GM21825 (cell line): ENCODE data around the gene LAD1.

Experiments
- ATAC-seq: cut with Tn5 transposase; IDR thresholded peaks from one replicate; pipeline ENCODE4 v1.9.1; 2021; ENCODE audit warnings: mild to moderate bottlenecking, moderate library complexity; ENCODE audit not compliant: unreplicated experiment

LAD1 gene

GRCh38 chr1:201394591-201394990, 4.5 kb downstream of the LAD1 start:
- ATAC-seq, result no peak

- no peak for ATAC-seq
Measured at GRCh38 chr1:201393076-201393475, 6.0 kb downstream of the LAD1 start.

- ATAC-seq, result no peak
Measured at GRCh38 chr1:201391651-201392511, 7.2 kb downstream of the LAD1 start.

- no peak for ATAC-seq
Measured at GRCh38 chr1:201391225-201391624, 7.9 kb downstream of the LAD1 start.

- no peak for ATAC-seq
Measured at GRCh38 chr1:201389051-201389450, 10.1 kb downstream of the LAD1 start.

- ATAC-seq, result no peak
Measured at GRCh38 chr1:201386208-201386607, 12.9 kb downstream of the LAD1 start.

- no peak for ATAC-seq
Measured at GRCh38 chr1:201385299-201385891, 13.7 kb downstream of the LAD1 start.

- ATAC-seq, result no peak
Measured at GRCh38 chr1:201384406-201384782, 14.7 kb downstream of the LAD1 start.

GRCh38 chr1:201383647-201384405, 15.3 kb downstream of the LAD1 start:
- no peak for ATAC-seq

GRCh38 chr1:201381130-201381529, 18.0 kb downstream of the LAD1 start:
- no peak for ATAC-seq

GRCh38 chr1:201379733-201380242, 19.3 kb downstream of the LAD1 start:
- no peak for ATAC-seq

- ATAC-seq, result no peak
Measured at GRCh38 chr1:201378804-201379203, 20.3 kb downstream of the LAD1 start.

GRCh38 chr1:201377611-201378092, 21.5 kb downstream of the LAD1 start, which contains the start of gene TNNT2:
TNNT2 (minus strand) TSS chr1:201377680; CDS start chr1:201373254, 4,426 bp downstream.
- ATAC-seq, result no peak

GRCh38 chr1:201376464-201377374, 22.4 kb downstream of the LAD1 start:
- no peak for ATAC-seq

- no peak for ATAC-seq
Measured at GRCh38 chr1:201376107-201376463, 23.0 kb downstream of the LAD1 start.

GRCh38 chr1:201375169-201375568, 24.0 kb downstream of the LAD1 start:
- ATAC-seq, result no peak

- no peak for ATAC-seq
Measured at GRCh38 chr1:201374364-201374763, 24.8 kb downstream of the LAD1 start.

GRCh38 chr1:201371792-201372191, 27.3 kb downstream of the LAD1 start:
- no peak for ATAC-seq

- ATAC-seq, result no peak
Measured at GRCh38 chr1:201371276-201371675, 27.8 kb downstream of the LAD1 start.

GRCh38 chr1:201370500-201370899, 28.6 kb downstream of the LAD1 start:
- ATAC-seq, result no peak
